HL-60/S4 treated with retinoic acid at 250 ng/mL for 4 days and 3 days (cell line): Measurements from ENCODE around the gene TMPRSS11E.
"Not testable (repeated sequence)": the region's sequence is repeated elsewhere in the genome, so short reads cannot be mapped to it uniquely, and the experiment has no call there.

Experiments used
- in situ Hi-C: fragments of 300-500 bp; cut with MboI; formaldehyde crosslinking; loops from 2 replicates; pipeline ENCODE4 v1.7.0; 2022; ENCODE audit warnings: low sequenced_read_pairs

TMPRSS11E gene

DNA sequence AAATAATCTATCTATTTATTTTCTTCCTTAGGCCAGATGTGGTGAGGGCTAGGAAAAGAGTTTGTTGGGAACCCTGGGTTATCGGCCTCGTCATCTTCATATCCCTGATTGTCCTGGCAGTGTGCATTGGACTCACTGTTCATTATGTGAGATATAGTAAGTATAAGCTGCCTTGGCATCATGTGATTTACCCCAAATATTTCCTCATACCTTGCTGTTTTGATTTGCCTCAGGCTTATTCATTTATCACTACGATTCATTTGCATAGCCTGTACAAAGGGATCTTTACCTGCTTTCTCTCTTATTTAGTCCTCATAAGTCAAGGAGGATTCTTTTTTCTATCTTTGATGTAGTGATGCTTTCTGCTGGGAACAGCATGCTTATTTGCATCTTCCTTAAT is 14.5 kb downstream of the TMPRSS11E start:
- in situ Hi-C loops = no loop called here

- in situ Hi-C loops = no loop called here
Measured at GRCh38 chr4:68462691-68463090, 15.4 kb downstream of the TMPRSS11E start.

DNA sequence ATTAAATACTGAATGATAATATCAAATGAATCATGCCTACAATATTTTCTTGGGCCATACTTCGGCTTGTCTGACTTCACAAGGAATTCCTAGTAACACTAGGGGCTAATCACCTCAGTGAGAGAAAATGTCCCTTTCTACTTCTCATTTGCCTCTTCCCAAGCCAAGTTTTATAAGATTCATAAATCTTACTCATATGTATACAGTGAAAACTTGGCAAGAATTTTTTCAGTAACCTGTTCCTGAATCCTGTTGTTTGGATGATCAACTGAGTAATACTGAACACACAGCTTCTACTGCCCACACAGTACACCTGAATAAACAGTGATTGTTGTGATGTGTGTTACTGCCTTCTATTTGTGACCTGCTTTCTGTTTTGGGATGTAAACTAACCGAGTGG is 16.5 kb downstream of the TMPRSS11E start:
- in situ Hi-C loops = no loop called here

GRCh38 chr4:68465058-68465457 is 17.8 kb downstream of the TMPRSS11E start:
- in situ Hi-C loops = no loop called here

GRCh38 chr4:68466185-68466584 is 18.9 kb downstream of the TMPRSS11E start:
- in situ Hi-C loops = no loop called here

DNA sequence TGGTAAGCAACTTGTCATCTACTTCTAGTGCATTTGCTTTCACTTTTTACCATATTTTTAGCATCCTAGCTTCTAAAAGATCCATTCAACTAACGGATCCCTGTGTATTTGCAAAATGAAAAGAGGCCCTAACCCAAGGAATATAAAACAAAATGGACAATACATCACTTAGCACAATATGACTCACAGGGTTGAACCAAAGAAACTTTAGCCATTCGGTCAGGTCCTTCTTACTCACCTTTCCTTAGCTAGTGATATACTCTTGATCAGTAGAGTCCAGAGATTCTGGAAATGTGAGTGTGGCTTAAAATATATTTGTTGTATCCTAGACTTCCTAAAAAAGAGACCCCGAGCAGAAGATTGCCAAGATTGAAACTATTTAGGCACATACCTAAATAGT is 19.5 kb downstream of the TMPRSS11E start:
- in situ Hi-C loops = no loop called here

DNA sequence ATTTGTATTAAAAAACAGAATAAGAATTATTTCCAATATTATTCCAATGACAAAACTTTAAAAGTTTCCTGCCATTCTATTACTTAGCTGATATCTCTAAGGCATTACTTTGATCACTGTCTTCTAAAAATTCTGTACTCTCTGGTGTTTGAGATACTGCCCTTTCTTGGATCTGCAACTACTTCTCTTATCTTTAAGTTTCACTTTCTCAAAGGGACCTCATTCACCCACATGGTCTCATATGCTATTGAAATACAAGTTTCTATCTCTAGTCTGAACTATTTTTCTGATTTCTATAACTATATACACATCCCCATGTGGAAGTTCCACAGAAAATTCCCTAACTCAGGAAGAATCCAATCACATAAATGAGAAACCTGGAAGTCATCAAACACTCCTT is 22.2 kb downstream of the TMPRSS11E start:
- in situ Hi-C loops = no loop called here

DNA sequence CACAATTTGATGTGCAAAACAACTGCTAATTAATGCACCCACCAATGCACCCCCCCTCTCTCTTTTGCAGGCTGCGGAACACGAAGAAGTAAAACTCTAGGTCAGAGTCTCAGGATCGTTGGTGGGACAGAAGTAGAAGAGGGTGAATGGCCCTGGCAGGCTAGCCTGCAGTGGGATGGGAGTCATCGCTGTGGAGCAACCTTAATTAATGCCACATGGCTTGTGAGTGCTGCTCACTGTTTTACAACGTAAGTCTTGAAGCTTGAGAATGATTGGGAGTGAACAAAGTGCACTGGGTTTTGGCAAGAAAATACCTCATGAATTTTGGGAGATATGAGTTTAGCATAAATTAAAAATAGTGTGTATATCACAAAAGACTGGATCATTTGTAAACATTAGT is 28.9 kb downstream of the TMPRSS11E start:
- in situ Hi-C loops = no loop called here

DNA sequence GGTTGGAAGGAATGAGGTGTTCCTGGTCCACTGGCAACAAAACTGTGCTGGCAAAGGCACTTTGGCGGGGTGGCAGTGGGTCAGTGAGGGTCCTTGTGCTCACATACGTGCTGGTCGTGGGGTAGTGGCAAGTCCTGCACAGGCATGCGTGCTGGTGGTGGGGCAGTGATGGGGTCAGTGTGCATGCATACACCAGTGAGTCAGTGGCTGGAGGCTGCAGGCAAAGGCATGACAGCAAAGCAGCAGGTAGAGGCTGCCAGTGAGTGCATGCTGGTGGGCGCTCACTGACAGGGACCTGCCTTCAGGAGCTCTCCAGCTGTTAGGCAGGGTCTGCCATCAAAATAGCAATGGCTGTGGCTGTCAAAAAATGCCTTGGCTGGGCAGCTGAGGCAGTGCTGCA is 42.1 kb downstream of the TMPRSS11E start:
- in situ Hi-C loops = no loop called here

- in situ Hi-C loops = no loop called here
Measured at GRCh38 chr4:68490826-68491457, 43.7 kb downstream of the TMPRSS11E start.

- in situ Hi-C loops = no loop called here
Measured at GRCh38 chr4:68494688-68495087, 47.4 kb downstream of the TMPRSS11E start.

GRCh38 chr4:68498413-68499007 is 51.2 kb downstream of the TMPRSS11E start:
- in situ Hi-C loops = no loop called here

DNA sequence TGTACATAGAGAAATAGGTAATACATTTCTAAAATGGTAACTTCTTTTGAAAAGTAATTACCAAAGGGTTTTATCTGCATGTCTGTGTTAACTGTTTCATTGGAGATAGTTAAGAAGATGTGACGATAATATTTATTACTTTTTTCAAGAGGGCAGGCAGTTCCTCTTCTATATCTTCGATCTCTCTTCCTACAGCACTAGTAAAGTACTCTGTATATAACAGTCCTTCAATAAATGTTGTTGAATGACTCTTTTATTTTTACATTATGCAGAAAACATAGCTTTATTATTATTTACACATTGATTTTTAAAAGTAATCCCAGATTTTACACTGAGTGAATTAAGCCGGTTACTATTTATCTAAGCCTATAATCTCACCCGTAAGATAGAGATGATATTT is 51.8 kb downstream of the TMPRSS11E start:
- in situ Hi-C loops = no loop called here

GRCh38 chr4:68503462-68503861 is 56.2 kb downstream of the TMPRSS11E start:
- in situ Hi-C loops = not testable (repeated sequence)

GRCh38 chr4:68504836-68505235 is 57.6 kb downstream of the TMPRSS11E start:
- in situ Hi-C loops = not testable (repeated sequence)

DNA sequence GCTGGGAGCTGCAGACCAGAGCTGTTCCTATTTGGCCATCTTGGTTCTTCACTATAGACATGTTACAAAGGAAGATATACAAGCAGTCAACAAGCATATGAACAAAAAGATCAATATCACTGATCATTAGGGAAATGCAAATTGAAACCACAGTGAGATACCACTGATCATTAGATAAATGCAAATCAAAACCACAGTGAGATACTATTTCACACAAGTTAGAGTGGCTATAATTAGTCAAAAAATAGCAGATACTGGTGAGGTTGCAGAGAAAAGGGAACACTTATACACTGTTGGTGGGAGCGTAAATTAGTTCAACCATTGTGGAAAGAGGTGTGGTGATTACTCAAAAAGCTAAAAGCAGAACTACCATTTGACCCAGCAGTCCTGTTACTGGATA is 58.2 kb downstream of the TMPRSS11E start:
- in situ Hi-C loops = not testable (repeated sequence)

GRCh38 chr4:68518889-68519288 is 71.6 kb downstream of the TMPRSS11E start:
- in situ Hi-C loops = no loop called here

GRCh38 chr4:68520985-68521384 is 73.7 kb downstream of the TMPRSS11E start:
- in situ Hi-C loops = no loop called here

GRCh38 chr4:68522232-68522631 is 75.0 kb downstream of the TMPRSS11E start:
- in situ Hi-C loops = not testable (repeated sequence)

DNA sequence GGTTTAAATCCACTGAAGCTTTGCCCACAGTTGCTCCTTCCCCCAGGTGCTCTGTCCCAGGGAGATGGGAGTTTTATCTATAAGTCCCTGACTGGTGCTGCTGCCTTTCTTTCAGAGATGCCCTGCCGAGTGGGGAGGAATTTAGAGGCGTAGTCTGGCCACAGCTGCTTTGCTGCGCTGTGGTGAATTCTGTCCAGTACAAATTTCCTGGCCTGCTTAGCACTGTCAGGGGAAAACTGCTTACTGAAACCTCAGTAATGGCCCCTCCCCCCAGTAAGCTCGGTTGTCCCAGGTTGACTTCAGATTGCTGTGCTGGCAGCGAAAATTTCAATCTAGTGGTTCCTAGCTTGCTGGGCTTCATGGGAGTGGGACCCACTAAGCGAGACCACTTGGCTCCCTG is 88.7 kb downstream of the TMPRSS11E start:
- in situ Hi-C loops = no loop called here

DNA sequence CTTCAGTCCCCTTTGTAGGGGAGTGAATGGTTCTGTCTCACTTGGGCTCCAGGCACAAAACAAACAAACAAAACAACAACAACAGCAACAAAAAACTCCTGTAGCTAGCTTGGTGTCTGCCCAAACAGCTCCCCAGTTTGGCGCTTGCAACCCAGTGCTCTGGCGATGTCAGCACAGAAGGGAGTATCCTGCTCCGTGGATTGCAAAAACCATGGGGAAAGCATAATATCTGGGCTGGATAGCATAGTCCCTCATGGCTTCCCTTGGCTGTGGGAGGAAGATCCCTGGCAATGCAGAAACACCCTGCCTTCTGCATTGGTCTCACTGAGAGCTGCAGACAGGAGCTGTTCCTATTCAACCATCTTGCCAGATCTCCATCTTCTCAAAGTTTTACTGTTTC is 89.1 kb downstream of the TMPRSS11E start:
- in situ Hi-C loops = no loop called here

- in situ Hi-C loops = not testable (repeated sequence)
Measured at GRCh38 chr4:68542742-68543141, 95.5 kb downstream of the TMPRSS11E start.
